ENCODE data around the gene FRG2C. TPM values are rescaled to one million over a fixed set of nuclear protein-coding genes. Genes with fewer than 3 reads are reported as not detected.
"Not testable (repeated sequence)": the region's sequence is repeated elsewhere in the genome, so short reads cannot be mapped to it uniquely, and the experiment has no call there.

Gene FRG2C
- total and polyA plus RNA-seq, 5 donors from 2014 or later = not detected

DNA sequence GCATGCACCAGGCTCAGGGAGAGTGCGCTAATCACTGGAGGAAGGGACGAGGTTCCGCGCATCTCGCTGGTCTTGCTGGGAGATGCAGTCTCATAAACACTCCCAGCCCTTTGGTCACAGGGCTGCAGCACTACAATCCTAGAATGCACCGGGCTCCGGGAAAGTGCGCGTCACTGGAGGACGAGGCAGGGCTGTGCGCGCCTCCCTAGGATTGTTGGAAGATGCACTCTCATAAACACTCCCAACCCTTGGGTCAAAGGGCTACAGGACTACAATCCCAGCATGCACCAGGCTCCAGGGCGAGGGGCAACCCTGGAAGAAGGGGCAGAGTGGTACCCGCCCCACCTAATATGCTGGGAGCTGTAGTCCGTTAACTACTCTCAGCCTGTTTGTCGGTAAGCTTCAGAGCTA is 23.0 kb upstream of the FRG2C start:
- H3K4me3 Mint-ChIP-seq = peak overlapping the region in 3 of 4 donors; percentile 34 to 81 (median 78)
- not testable (repeated sequence) for H3K36me3 ChIP-seq (ENCODE audit: control insufficient read depth, insufficient read depth, low read length); H3K9me3 ChIP-seq (ENCODE audit: control insufficient read depth in 2 of 2, low read length in 2 of 2); H3K36me3 Mint-ChIP-seq; ATAC-seq (ENCODE audit: low read depth in 2 of 2); H3K9me3 Mint-ChIP-seq; H3K27ac ChIP-seq (ENCODE audit: insufficient read depth, low read length, poor library complexity, severe bottlenecking); H3K4me1 ChIP-seq (ENCODE audit: control insufficient read depth, insufficient read depth, low read length, poor library complexity, severe bottlenecking); H3K27ac Mint-ChIP-seq; H3K27me3 Mint-ChIP-seq; H3K27me3 ChIP-seq (ENCODE audit: control insufficient read depth, insufficient read depth, low read length); H3K4me1 Mint-ChIP-seq
- H3K4me3 ChIP-seq (ENCODE audit: low read depth, low read length) = peak overlapping the region; percentile 13
- peak in 1 of 3 donors; percentile 36 for DNase-seq

- H3K4me1 ChIP-seq (ENCODE audit: control insufficient read depth, insufficient read depth, low read length, poor library complexity, severe bottlenecking); H3K36me3 ChIP-seq (ENCODE audit: control insufficient read depth, insufficient read depth, low read length); H3K27ac Mint-ChIP-seq; H3K4me1 Mint-ChIP-seq; ATAC-seq (ENCODE audit: low read depth in 2 of 2); H3K27ac ChIP-seq (ENCODE audit: insufficient read depth, low read length, poor library complexity, severe bottlenecking); H3K27me3 Mint-ChIP-seq; H3K36me3 Mint-ChIP-seq; H3K9me3 ChIP-seq (ENCODE audit: control insufficient read depth in 2 of 2, low read length in 2 of 2); H3K9me3 Mint-ChIP-seq; H3K27me3 ChIP-seq (ENCODE audit: control insufficient read depth, insufficient read depth, low read length): not testable (repeated sequence)
- peak in 2 of 3 donors; percentile 22 to 25 for DNase-seq
- H3K4me3 Mint-ChIP-seq = peak overlapping the region in 3 of 4 donors; percentile 1 to 44 (median 25)
- H3K4me3 ChIP-seq (ENCODE audit: low read depth, low read length) = peak overlapping the region; percentile 47
Observed at GRCh38 chr3:75643031-75643800, 20.9 kb upstream of the FRG2C start.

GRCh38 chr3:75645548-75645947 is 18.6 kb upstream of the FRG2C start:
- H3K4me3 ChIP-seq (ENCODE audit: low read depth, low read length); H3K27me3 ChIP-seq (ENCODE audit: control insufficient read depth, insufficient read depth, low read length); H3K27ac Mint-ChIP-seq; H3K9me3 Mint-ChIP-seq; H3K27ac ChIP-seq (ENCODE audit: insufficient read depth, low read length, poor library complexity, severe bottlenecking); H3K36me3 ChIP-seq (ENCODE audit: control insufficient read depth, insufficient read depth, low read length); H3K9me3 ChIP-seq (ENCODE audit: control insufficient read depth in 2 of 2, low read length in 2 of 2); H3K4me1 Mint-ChIP-seq; H3K4me3 Mint-ChIP-seq; H3K36me3 Mint-ChIP-seq; H3K27me3 Mint-ChIP-seq; DNase-seq; H3K4me1 ChIP-seq (ENCODE audit: control insufficient read depth, insufficient read depth, low read length, poor library complexity, severe bottlenecking); ATAC-seq (ENCODE audit: low read depth in 2 of 2): not testable (repeated sequence)

GRCh38 chr3:75650191-75650590 is 13.9 kb upstream of the FRG2C start:
- no peak for ATAC-seq (ENCODE audit: low read depth in 2 of 2)
- Mint-ChIP-seq H3K9me3 (peaks cover 0 to 3% (median 0%) of the 10 kb centered on the region in 7 donors), H3K36me3 (no peaks in the 10 kb centered on the region), H3K27ac (no peak overlapping the region), H3K27me3 (no peaks in the 10 kb centered on the region), H3K4me3 (no peak overlapping the region), H3K4me1 (no peaks in the 10 kb centered on the region)
- Histone ChIP-seq H3K9me3 (ENCODE audit: control insufficient read depth in 2 of 2, low read length in 2 of 2) (no peaks in the 10 kb centered on the region), H3K27me3 (ENCODE audit: control insufficient read depth, insufficient read depth, low read length) (no peaks in the 10 kb centered on the region), H3K4me3 (ENCODE audit: low read depth, low read length) (no peak overlapping the region), H3K36me3 (ENCODE audit: control insufficient read depth, insufficient read depth, low read length) (no peaks in the 10 kb centered on the region), H3K4me1 (ENCODE audit: control insufficient read depth, insufficient read depth, low read length, poor library complexity, severe bottlenecking) (no peaks in the 10 kb centered on the region), H3K27ac (ENCODE audit: insufficient read depth, low read length, poor library complexity, severe bottlenecking) (no peak overlapping the region)
- DNase-seq = no peak

GRCh38 chr3:75655101-75655904 is 8.8 kb upstream of the FRG2C start:
- H3K4me1 ChIP-seq (ENCODE audit: control insufficient read depth, insufficient read depth, low read length, poor library complexity, severe bottlenecking); H3K27ac Mint-ChIP-seq; H3K36me3 ChIP-seq (ENCODE audit: control insufficient read depth, insufficient read depth, low read length); H3K27ac ChIP-seq (ENCODE audit: insufficient read depth, low read length, poor library complexity, severe bottlenecking); H3K9me3 Mint-ChIP-seq; DNase-seq; H3K4me3 Mint-ChIP-seq; H3K27me3 ChIP-seq (ENCODE audit: control insufficient read depth, insufficient read depth, low read length); H3K4me3 ChIP-seq (ENCODE audit: low read depth, low read length); H3K9me3 ChIP-seq (ENCODE audit: control insufficient read depth in 2 of 2, low read length in 2 of 2); ATAC-seq (ENCODE audit: low read depth in 2 of 2); H3K36me3 Mint-ChIP-seq; H3K4me1 Mint-ChIP-seq: not testable (repeated sequence)
- H3K27me3 Mint-ChIP-seq = peaks cover 18% of the 10 kb centered on the region

DNA sequence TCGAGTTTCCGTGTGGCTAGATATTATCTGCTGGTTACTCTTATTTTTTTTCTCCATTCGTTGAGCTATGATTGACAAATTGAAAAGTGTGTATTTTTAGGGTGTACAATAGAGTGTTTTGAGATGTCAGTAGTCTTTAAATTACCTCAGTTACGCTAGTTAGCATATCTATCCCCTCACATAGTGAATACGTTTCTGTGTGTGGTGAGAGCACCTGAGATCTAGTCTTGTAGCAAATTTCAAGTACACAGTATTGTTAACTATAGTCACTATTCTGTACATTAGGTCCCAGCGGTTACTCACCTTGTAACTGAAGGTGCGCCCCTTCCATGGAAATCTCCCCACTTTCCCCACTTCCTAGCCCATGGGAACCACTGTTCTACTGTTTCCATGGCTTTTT is 8.2 kb upstream of the FRG2C start:
- not testable (repeated sequence) for H3K36me3 Mint-ChIP-seq; H3K27ac Mint-ChIP-seq; H3K27ac ChIP-seq (ENCODE audit: insufficient read depth, low read length, poor library complexity, severe bottlenecking); H3K4me3 Mint-ChIP-seq; H3K9me3 Mint-ChIP-seq; H3K9me3 ChIP-seq (ENCODE audit: control insufficient read depth in 2 of 2, low read length in 2 of 2); H3K4me3 ChIP-seq (ENCODE audit: low read depth, low read length); DNase-seq; ATAC-seq (ENCODE audit: low read depth in 2 of 2); H3K4me1 ChIP-seq (ENCODE audit: control insufficient read depth, insufficient read depth, low read length, poor library complexity, severe bottlenecking); H3K27me3 ChIP-seq (ENCODE audit: control insufficient read depth, insufficient read depth, low read length); H3K36me3 ChIP-seq (ENCODE audit: control insufficient read depth, insufficient read depth, low read length); H3K4me1 Mint-ChIP-seq
- peaks cover 18% of the 10 kb centered on the region for H3K27me3 Mint-ChIP-seq

DNA sequence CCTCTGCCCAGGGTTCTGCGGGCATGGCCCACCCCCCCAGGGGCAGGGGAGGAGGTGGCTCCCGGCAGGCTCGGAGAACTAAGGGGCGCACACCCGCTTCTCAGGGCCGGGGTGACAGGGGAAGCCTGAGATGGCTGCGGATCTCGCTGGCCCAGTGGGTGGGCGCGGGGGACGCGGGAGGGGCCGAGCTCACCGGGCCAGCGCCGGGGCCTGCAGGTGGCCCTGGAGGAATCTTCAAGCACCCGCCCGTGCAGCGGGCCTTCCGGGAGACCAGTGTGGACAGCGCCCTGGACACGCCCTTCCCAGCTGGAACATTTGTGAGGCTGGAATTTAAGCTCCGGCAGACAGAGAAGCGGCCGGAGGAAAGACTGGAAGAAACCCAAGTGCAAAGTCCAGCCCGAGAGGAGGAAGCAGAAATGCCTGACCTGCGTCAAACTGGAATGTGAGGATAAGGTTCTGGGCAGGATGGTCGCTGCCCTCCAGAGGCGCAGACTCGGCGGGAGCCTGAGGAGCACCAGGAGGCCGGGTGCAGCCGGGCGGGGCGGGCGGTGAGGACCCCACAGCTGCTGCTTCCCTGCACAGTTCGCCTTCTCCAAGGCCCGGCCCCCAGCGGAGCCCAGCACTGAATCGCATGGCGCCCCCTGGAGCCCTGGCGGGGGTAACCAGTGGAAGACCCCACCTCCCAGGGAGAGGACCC is 5.6 kb upstream of the FRG2C start:
- not testable (repeated sequence) for H3K9me3 ChIP-seq (ENCODE audit: control insufficient read depth in 2 of 2, low read length in 2 of 2); H3K4me3 Mint-ChIP-seq; H3K36me3 ChIP-seq (ENCODE audit: control insufficient read depth, insufficient read depth, low read length); H3K4me1 ChIP-seq (ENCODE audit: control insufficient read depth, insufficient read depth, low read length, poor library complexity, severe bottlenecking); ATAC-seq (ENCODE audit: low read depth in 2 of 2); H3K36me3 Mint-ChIP-seq; H3K4me3 ChIP-seq (ENCODE audit: low read depth, low read length); H3K4me1 Mint-ChIP-seq; H3K27ac ChIP-seq (ENCODE audit: insufficient read depth, low read length, poor library complexity, severe bottlenecking); H3K27me3 ChIP-seq (ENCODE audit: control insufficient read depth, insufficient read depth, low read length); H3K9me3 Mint-ChIP-seq; DNase-seq; H3K27ac Mint-ChIP-seq
- peaks cover 18% of the 10 kb centered on the region for H3K27me3 Mint-ChIP-seq

All from CD4-positive, CD25-positive, alpha-beta regulatory T cell (primary cell).